NCI-H748 (cell line): ENCODE results near the gene CALHM4.
A peak's percentile ranks its signal among the peaks of the same experiment; 100 is the strongest.
"Not testable (repeated sequence)": the region's sequence is repeated elsewhere in the genome, so short reads cannot be mapped to it uniquely, and the experiment has no call there.

Source experiments
- DNase-seq: peaks from one replicate; lab custom pipeline; 2025; ENCODE audit not compliant: unreplicated experiment; lab: John Stamatoyannopoulos, UW

Gene CALHM4

GRCh38 chr6:116572162-116572561, 18.6 kb downstream of the CALHM4 start:
- DNase-seq, result peak; percentile 35

GRCh38 chr6:116575227-116575626, 21.7 kb downstream of the CALHM4 start:
- no peak for DNase-seq

GRCh38 chr6:116577486-116577885, 23.9 kb downstream of the CALHM4 start:
- no peak for DNase-seq

GRCh38 chr6:116578335-116578734, 24.8 kb downstream of the CALHM4 start:
- DNase-seq, result no peak

DNA sequence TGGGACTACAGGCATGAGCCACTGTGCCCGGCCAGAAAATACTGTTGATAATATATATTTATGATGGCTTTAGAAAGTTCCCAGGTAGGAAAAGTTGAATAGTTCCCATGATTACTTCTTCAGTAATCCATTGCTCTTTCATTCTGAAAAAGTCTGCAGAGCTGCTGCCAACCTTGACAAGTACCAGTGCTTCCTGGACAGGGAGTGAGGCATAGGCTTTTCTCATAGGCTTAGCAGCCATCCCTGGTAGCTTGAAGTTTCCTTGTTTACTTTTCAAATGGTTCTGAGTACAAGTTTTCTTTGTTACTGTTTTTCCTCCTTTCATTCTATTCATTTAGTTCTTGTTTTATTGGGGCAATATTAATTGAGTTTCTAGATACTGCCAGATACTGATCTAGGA, 25.6 kb downstream of the CALHM4 start:
- DNase-seq, result no peak

- DNase-seq, result no peak
Measured at GRCh38 chr6:116580198-116580597, 26.6 kb downstream of the CALHM4 start.

- no peak for DNase-seq
Measured at GRCh38 chr6:116586276-116586675, 32.7 kb downstream of the CALHM4 start.

DNA sequence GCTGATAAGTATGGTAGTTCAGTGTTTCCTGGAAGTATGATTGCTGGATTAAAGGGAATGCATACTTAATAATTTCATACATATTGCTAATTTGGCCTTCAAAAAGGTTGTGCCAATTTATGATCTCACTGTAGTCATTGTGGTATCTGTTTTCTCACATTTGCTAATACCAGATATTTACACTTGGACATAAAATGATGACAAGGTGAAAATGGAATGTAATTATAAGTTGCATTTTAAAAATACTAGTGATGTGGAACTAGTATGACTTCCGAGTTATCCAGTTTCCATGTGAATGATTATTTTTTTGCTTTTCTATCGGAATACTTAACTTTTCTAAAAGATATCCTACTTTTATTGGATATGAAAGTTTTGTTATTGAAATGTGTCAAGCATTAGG, 33.2 kb downstream of the CALHM4 start:
- DNase-seq, result no peak

DNA sequence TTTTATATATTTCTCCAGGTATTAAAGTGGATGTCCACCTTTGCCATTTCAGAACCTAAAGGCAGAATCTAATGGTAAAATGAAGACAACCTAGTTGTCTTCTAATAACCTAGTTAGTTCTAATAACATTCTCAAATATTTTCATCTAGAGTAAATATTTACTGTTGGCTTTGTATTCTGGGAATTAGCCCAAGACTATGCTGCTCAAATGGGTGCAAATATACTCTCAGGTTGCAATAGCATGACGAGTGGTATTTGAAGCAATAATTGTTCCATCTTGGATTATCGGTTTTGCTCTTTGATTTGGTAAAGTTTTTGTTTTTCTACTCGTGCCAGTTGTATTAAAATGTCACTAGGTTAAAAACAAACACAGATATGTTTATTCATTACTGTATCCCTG, 41.7 kb downstream of the CALHM4 start:
- DNase-seq, result no peak

DNA sequence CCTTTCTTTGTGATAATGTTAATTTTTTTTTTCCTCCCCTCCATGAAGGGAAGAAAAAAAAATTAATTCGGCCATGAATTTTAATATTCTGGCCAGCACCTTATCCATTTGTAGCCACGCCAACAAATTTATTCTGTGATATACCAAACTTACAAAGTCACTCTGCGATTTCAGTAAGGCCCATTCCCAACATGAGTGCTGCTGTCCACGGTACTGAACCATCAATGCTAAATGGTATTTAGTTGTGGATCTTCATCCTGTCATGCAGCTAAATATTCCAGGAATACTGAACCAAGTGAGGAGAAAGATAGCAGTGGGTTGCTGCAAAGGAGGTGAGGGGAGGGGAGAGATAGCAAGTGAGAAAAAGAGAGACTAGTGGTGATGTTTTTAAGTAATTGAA, 43.3 kb downstream of the CALHM4 start:
- DNase-seq, result no peak

- DNase-seq, result not testable (repeated sequence)
Measured at GRCh38 chr6:116603916-116604315, 50.4 kb downstream of the CALHM4 start.

DNA sequence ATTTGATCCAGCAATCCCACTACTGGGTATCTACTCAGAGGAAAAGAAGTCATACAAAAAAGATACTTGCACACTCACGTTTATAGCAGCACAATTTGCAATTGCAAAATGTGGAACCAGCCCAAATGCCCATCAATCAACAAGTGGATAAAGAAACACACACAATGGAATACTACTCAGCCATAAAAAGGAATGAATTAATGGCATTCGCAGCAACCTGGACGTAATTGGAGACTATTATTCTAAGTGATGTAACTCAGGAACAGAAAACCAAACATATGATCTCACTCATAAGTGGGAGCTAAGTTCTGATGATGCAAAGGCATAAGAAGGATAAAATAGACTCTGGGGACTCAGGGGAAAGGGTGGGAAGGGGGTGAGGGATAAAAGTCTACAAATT, 51.3 kb downstream of the CALHM4 start:
- not testable (repeated sequence) for DNase-seq

- DNase-seq, result no peak
Measured at GRCh38 chr6:116605935-116606334, 52.4 kb downstream of the CALHM4 start.
